Heart left ventricle (tissue), 13 donors: Measurements from ENCODE around the gene TENT5C.

Experiments
- CTCF ChIP-seq, 12 donors: fragments of 200-600 bp; sonication (generic) in 4 of 12; IDR thresholded peaks; one replicate each; pipeline versions ENCODE4 v1.5.0 to v1.8.0; 2018 to 2022; ENCODE audit warnings: antibody characterized with exemption in 12 of 12, mild to moderate bottlenecking in 5 of 12
- POLR2A ChIP-seq, 2 donors: fragments of 450-650 bp; IDR thresholded peaks; one replicate each; pipeline ENCODE4 v1.6.1; 2017; ENCODE audit warnings: antibody characterized with exemption in 2 of 2, mild to moderate bottlenecking in 2 of 2, moderate library complexity in 2 of 2
- donor health status: ischemic (EF 13 %, LVEDD 7.1; RV severe dilation, severe dysfunction).
- donor health status: DM: no; HTN: yes; CAD: no.
- donor health status: DM: no; HTN: no; CAD: no.
- donor health status: ischemic (EF 25% LVEDD 6.9; RV normal size, moderate dysfunction).
- donor health status: ischemic (EF 25% LVEDD 5.7; RV mildly dilated, moderate dysfunction).
- donor health status: ischemic (EF 35%, LVEDD 5.7; RV mildly dilated, moderate dysfunction).
- donor health status: nonischemic (EF 11% LVEDD 7.7; RV severe dilation, severe dysfunction).
- donor health status: DM: yes; HTN: yes; CAD: no.
- donor health status: PGD.
- donor health status: ischemic (EF 29% LVEDD 5.4; RV normal size, mild dysfunction).
- donor health status: nonischemic (EF 23%, LVEDD 6.1; RV moderate dilation, normal function).

GRCh38 chr1:117562581-117563491 lies 43.0 kb upstream of the TENT5C start:
- TF ChIP-seq CTCF (IDR thresholded peaks at IDR 0.05), result no peak
- TF ChIP-seq POLR2A (IDR thresholded peaks at IDR 0.05), result no peak
